Measurements from ENCODE around the gene GPRC5C. TPM values are rescaled to one million over a fixed set of nuclear protein-coding genes. Genes with fewer than 3 reads are reported as not detected.

The GPRC5C gene
- total and polyA plus RNA-seq, 2 of the 13 experiments (the other 11 are each of a cell fraction or from before 2014, with no cell fraction given), result 85.6 to 300 TPM

- TF ChIP-seq ZNF563 (CRISPR knock-in tag; IDR thresholded peaks at IDR 0.05), result no peak
- TF ChIP-seq SIN3B (IDR thresholded peaks at IDR 0.05; ENCODE audit: low read length), result no peak
- no peak for TF ChIP-seq ZNF556 (CRISPR knock-in tag; IDR thresholded peaks at IDR 0.05; ENCODE audit: borderline replicate concordance)
- TF ChIP-seq CCAR2 (optimal IDR thresholded peaks at IDR 0.05; ENCODE audit: low read depth, low read length), result no peak
- TF ChIP-seq HCFC1 (IDR thresholded peaks at IDR 0.05; ENCODE audit: low read depth, low read length), result no peak
- 0 out of 2 replicates have a peak, but pooled peaks have one; percentile 49 for TF ChIP-seq ZNF280B (CRISPR knock-in tag; IDR thresholded peaks at IDR 0.05; ENCODE audit: borderline replicate concordance)
- no peak for TF ChIP-seq ZNF713 (CRISPR knock-in tag; IDR thresholded peaks at IDR 0.05)
- TF ChIP-seq MAF1 (CRISPR knock-in tag; IDR thresholded peaks at IDR 0.05; ENCODE audit: borderline replicate concordance), result no peak
- TF ChIP-seq HDAC1 (CRISPR knock-in tag; IDR thresholded peaks at IDR 0.05), result no peak
- TF ChIP-seq SP4 (CRISPR knock-in tag; IDR thresholded peaks at IDR 0.05), result 0 out of 2 replicates have a peak, but pooled peaks have one; percentile 13
- no peak for TF ChIP-seq ZNF160 (CRISPR knock-in tag; IDR thresholded peaks at IDR 0.05)
- no peak for TF ChIP-seq PCBP2 (optimal IDR thresholded peaks at IDR 0.05; ENCODE audit: low read depth, low read length, poor library complexity, severe bottlenecking)
- TF ChIP-seq GLMP (CRISPR knock-in tag; IDR thresholded peaks at IDR 0.05; ENCODE audit: borderline replicate concordance), result no peak
- no peak for TF ChIP-seq ZFY (CRISPR knock-in tag; IDR thresholded peaks at IDR 0.05)
- TF ChIP-seq ZBED4 (CRISPR knock-in tag; IDR thresholded peaks at IDR 0.05; ENCODE audit: borderline replicate concordance), result no peak
- no peak for TF ChIP-seq DNMT1 (CRISPR knock-in tag; IDR thresholded peaks at IDR 0.05)
- TF ChIP-seq ZNF574 (CRISPR knock-in tag; IDR thresholded peaks at IDR 0.05), result no peak
- TF ChIP-seq CENPX (CRISPR knock-in tag; IDR thresholded peaks at IDR 0.05), result no peak
- TF ChIP-seq NR2F1 (CRISPR knock-in tag; IDR thresholded peaks at IDR 0.05), result peak in 1 of 2 experiments; percentile 60; a peak in 1 of 4 replicates
- no peak for TF ChIP-seq PTBP1 (IDR thresholded peaks at IDR 0.05; ENCODE audit: low read depth, low read length, poor library complexity, severe bottlenecking)
These were observed 21.2 kb downstream of the GPRC5C start (continued) for GRCh38 chr17:74452841-74453661.

All from HepG2 (cell line).